ENCODE results near the gene PDLIM7. TPM values are rescaled to one million over a fixed set of nuclear protein-coding genes. Genes with fewer than 3 reads are reported as not detected.
A peak's percentile ranks its signal among the peaks of the same experiment; 100 is the strongest.

Gene PDLIM7
- total RNA-seq, 1 experiment from 2014 or later = 24.3 TPM

DNA sequence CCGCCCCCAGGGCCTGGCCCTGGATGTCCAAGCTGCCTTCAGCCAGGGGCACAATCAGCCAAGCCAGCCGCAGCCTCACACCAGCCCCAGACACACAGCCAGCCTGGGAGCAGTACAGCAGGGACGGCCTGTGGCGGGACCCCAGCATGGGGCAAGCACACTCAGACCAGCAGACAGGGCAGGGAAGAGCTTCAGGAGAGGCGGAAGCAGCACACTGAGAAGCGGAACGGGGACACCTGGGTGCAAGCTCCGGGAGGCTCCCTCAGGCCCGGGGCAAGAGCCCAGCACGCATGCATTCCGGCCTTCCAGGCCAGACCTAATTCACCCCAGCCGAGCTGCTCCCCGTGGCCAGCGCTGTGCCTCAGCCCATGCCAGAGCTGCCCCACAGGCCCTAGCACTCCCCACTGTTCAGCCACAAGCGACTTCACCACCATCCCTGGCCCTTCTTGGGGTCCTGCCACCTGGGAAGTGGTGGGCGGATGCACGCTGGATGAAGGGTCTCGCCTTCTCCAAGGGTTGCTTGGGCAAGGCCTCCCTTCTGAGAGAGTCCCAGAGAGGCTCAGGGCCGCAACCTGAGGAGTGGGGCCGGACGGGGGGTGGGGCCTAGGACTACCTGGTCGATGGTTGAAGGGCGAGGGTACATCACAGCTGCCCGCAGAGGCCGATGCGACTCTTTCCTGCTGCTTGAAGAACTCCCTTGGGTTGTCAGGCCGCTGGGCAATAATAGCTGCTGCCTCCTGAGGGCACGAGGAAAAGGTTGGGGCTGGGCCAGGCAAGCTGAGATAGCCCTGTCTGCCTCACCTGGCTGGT lies 37.4 kb downstream of the PDLIM7 start:
- no peak for DNase-seq (ENCODE audit: extremely low read depth, low read depth)

DNA sequence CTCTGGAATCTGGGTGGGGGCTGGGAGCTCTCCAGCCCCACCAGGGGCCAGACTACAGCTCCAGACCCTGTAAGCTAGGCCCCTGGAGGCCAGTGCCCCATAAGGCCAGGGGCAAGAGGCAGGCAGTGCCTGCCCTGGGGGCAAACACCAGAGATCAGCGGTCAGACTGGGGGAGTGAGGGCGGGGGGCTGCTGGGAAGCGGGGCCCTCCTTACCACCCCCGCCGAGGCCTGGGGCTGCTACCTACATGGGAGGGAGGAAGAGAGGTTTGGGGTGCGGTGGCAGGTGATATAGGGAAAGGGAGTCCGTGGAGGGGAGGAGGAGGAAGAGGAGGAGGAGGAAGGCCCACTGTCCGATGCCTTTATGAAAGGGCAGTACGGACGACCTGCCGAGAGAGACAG lies 38.0 kb downstream of the PDLIM7 start:
- DNase-seq (ENCODE audit: extremely low read depth, low read depth) = no peak

DNA sequence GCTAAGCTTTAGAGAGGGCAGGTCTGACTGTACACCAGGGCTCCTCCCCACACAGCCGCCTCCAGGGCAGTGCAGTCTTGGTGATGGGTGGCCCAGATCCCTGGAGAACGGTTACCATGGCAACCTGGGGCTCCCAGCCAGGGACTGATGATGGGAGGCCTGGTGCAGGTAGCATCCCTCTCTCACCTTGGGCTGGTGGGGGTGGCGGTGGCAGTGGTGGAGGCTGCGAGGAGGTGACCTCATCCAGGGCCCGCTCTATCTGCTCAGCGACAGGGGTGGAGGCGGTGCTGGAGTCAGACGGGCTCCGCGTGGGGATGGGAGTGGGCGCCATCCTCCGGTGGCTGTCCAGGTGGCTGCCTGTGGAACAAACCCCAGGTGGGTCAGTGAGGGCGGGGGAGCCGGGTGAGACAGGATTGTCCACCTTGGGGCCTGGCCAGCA lies 38.5 kb downstream of the PDLIM7 start:
- DNase-seq (ENCODE audit: extremely low read depth, low read depth) = no peak

DNA sequence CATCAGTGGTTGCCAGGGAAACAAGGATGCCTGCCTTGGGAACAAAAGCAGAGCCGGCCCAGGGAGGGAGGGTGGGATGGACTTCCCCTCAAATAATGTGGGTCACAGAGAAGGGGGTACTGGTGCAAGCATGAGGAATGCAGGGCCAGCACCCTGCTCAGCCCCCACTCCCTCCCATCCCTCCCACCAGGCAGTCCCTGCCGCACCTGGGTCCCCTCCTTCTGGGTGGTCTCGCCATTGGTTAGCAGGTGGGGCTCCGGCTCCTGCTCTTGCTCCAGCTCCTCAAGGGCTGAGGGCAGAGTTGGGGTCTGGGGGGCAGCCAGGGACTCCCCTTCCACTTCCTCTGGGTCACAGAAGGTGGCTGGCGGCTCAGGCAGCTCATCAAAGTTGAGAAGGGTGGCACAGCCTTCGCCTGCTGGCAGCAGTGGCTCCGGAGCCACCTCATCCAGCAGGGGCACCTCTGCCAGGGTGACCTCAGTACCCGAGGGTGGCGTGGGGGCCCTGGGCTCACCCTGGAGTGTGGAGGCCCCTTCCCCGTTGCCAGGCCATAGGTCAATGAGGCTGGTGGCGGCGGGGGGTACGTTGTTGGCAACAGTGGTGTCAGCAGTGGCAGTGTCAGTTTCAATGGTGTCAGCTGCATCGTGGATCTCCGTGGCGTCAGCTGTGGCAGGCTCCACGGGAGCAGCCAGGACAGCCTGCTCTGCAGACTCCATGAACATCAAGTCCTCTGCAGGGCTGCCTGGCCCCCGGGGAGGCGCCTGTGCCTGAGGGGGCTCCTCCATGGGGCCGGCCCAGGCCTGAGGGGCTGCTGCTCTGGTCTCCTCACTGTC lies 39.3 kb downstream of the PDLIM7 start:
- no peak for DNase-seq (ENCODE audit: extremely low read depth, low read depth)

DNA sequence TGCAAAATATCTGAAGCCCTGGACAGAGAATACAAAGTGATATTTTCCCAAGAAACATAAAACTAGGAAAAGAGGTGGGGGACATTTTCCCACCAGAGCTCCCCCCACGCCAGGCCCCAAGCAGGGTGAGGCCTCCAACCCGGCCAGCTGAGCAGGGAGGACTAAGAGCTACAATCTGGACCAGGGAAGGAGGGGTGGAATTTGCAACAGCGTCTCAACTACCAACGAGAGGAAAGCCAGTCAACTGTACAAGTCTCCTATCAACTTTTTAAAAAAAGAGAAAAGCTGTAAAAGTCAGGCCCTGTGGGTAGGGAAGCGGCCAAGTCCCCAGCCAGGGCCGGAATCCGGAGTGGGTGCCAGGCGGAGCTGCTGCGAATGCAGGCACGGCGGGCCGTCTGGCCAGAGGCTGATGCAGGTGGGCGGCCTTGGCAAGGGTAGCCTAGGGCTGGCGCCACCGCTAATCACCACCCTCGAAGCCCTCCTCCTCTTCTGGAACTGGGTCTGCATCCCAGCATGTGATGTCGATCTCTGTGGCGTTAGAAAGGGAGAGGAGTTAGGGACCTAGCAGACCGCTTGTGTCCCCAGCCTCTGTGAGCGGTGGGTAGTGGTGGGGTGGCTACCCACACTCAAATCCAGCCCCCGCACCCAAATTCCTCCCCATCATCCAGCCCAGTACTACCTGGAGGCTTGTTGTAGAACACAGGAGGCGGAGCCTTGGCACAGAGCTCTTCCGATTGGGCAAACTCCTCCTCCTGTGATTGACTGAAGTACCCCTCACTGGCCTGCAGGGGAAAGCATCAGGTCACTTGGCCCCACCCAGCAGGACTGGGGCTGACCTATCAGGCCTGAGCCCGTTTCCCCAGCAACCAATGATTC lies 40.2 kb downstream of the PDLIM7 start:
- peak; percentile 97 for DNase-seq (ENCODE audit: extremely low read depth, low read depth)

DNA sequence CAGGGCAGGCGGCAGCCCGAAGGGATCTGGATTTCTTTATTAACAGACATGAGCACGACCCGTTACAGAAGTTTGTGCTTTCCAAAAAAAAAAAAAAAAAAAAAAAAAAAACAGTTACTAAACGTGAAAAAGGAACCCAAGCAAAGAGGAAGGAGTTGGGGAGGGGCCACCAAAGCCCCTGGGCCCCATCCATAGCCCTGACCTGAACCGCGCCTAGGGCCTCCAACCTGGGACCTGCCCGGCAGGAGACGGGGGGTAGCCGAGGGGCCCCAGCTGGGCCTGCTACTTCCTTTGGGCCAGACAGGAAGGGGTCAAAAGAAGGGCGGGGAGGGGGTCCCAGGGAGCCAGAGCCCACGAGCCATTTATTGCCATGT lies 40.8 kb downstream of the PDLIM7 start:
- no peak for DNase-seq (ENCODE audit: extremely low read depth, low read depth)

DNA sequence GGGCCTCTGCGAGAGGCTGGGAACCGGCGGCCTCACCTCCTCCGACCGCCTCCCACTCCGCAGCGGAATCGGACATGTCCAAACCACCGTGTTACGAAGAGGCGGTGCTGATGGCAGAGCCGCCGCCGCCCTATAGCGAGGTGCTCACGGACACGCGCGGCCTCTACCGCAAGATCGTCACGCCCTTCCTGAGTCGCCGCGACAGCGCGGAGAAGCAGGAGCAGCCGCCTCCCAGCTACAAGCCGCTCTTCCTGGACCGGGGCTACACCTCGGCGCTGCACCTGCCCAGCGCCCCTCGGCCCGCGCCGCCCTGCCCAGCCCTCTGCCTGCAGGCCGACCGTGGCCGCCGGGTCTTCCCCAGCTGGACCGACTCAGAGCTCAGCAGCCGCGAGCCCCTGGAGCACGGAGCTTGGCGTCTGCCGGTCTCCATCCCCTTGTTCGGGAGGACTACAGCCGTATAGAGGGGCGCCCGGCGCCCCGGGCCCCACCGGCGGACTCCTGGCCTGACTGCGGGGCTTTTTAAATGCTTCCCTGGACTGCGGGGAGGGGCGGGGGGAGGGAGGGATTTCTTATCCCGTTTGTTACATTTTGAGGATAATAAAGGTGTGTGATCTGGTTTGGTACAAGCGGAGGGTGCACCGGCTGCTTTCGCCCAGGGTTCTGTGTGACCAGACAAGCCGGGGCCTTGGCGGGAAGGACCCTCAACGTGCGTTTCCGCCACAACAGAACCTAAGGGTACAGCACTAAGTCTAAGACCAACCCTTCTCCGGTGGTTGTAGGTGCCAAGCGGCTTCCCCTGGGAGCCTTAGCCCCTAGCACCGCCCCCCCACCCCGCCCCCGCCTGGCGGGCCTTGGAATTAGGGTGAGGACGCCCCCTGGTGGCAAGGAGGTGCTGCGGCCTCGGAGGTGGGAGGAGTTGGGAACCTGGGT lies 41.5 kb downstream of the PDLIM7 start:
- peak; percentile 90 for DNase-seq (ENCODE audit: extremely low read depth, low read depth)

DNA sequence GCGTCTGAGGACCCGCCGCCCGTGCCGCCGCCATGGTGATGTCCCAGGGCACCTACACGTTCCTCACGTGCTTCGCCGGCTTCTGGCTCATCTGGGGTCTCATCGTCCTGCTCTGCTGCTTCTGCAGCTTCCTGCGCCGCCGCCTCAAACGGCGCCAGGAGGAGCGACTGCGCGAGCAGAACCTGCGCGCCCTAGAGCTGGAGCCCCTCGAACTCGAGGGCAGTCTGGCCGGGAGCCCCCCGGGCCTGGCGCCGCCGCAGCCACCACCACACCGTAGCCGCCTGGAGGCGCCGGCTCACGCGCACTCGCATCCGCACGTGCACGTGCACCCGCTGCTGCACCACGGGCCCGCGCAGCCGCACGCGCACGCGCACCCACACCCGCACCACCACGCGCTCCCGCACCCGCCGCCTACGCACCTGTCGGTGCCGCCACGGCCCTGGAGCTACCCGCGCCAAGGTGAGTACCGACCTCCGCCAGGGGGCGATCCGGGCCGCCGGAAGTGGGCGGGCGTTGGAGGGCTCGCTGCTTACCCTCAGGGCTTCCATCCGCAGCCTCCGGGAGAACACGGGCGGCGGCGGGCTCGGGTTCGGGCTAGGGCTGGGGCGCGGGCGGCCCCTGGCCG lies 42.3 kb downstream of the PDLIM7 start:
- peak; percentile 71 for DNase-seq (ENCODE audit: extremely low read depth, low read depth)

DNA sequence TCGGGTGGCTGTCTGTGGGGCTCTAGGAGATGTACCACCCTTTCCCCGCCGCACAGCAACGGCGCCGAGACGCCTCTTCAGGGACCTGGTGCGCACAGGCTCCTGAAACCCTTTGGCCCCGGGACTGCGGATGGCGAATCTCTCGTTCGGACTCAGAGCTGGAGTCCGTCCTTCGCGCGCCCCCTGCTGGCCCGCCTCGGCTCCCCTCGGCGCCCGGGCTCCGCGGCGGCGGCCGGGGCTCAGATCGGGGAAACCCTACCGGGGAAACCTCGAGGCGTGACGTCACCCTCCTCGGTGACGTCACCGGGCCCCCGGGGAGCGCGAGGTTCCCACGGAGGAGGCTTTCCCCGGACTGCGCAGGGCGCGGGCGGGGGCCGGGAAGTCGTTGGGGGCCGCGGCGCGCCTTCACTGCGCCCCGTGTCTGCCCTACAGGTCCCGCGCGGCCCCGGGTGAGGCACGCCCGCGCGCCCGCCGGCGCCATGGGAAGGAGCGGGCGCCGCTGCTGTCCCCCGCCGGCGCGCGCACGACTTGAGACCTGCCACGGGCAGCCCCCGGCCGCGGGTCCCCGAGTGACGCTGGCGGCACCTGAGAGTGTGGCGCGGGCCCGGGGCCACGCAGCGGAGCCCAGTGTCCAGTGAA lies 42.9 kb downstream of the PDLIM7 start:
- peak; percentile 88 for DNase-seq (ENCODE audit: extremely low read depth, low read depth)

DNA sequence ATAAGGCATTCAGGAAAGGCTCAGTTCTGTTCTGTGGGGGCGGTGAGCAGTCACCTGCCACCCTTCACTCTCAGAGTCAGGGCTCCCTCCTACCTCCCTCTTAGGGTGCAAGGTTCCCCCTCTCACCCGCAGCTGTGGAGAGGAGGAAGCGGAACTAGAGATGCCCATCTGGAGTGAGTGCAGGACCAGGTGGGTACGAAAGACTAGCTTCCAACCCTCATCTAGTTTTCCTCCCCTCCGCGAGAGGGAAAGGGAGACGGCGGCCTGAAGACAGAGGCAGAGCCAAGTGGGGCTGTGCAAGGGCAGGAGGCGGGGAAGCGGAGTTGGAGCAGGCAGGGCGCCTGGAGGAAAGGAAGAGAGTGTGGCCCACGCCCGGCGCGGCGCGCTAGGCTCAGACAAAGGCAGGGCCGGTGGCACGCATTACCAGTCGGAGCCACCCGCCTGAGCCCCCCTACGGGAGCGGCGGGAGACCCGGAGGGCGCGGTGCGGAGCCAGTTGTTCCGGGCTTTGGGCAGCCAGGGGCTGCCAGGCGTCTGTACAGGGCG lies 43.5 kb downstream of the PDLIM7 start:
- DNase-seq (ENCODE audit: extremely low read depth, low read depth) = no peak

DNA sequence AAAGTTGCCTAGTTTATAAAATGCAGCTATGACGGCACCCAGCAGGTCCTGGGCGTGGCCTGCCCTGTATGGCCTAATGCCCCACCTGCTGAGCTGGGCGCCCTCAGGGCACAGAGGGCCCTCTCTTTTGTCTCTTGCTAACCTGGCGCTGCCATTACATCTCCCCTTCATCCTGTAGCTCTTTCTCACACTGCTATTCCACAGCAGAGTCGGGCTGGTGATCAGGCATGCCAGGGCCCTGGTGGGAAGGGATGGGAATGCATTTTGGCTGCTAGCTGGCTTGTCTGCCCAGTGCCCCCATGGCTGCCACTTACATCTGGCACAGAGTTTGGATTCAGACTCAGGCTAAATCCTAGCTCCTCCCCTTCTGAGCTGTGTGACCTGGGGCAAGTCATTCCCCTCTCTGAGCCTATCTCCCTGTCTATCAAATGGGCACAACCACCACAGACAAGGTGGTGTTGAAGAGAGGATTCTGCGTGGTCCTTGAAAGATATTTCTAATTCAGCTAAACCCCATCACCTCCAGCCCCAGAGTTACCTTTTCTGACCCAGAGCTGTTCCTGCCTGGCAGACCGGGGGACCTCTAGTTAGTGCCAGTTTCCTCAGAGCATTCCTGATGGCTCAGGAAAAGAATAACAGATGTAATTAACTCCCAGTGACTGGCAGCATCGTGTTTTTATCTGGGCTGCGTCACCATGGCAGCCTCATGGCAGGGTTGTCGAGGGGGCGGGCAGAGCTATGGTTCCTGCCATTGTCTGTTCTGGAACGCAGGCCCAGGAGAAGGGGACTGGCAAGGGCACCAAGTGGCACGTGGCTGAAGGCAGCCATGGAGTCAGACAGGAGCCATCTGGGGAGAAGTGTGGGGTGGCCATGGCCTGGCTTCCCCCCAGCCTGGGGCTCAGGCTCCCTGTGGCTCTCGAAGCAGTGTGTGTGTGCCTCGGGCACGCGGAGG lies 44.4 kb downstream of the PDLIM7 start:
- no peak for DNase-seq (ENCODE audit: extremely low read depth, low read depth)

DNA sequence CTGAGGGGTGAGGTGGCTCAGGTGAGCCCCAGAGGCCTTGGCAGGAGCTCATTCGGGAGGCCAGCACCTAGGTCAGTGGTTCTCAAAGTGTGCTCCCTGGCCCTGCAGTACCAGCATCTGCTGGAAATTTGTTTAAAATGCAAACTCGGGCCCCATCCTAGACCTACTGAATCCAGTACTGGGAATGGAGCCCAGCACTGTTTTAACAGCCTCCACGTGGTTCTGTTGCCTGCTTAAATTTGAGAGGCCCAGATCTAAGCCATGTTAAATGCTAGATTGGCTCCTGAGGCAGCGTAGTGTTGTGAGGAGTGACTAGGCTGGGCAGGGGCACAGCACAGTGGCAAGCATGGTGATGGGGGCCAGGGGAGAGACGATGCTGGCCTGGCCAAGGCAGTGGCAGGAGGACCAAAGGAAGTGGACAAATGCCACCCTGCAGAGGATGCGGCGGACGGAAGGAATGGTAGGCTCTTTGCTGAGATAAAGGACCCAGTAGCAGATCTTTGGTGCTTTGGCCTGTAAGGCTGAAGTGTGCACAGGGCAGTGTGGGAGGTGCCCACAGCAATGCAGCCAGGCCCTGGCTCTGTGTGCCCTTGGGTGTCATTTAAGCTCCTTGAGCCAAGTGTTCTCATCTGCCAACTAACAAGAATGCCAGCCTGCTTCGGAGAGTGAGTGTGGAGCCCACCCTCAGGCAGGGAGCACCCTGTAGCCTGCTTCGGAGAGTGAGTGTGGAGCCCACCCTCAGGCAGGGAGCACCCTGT lies 46.6 kb downstream of the PDLIM7 start:
- DNase-seq (ENCODE audit: extremely low read depth, low read depth) = no peak

DNA sequence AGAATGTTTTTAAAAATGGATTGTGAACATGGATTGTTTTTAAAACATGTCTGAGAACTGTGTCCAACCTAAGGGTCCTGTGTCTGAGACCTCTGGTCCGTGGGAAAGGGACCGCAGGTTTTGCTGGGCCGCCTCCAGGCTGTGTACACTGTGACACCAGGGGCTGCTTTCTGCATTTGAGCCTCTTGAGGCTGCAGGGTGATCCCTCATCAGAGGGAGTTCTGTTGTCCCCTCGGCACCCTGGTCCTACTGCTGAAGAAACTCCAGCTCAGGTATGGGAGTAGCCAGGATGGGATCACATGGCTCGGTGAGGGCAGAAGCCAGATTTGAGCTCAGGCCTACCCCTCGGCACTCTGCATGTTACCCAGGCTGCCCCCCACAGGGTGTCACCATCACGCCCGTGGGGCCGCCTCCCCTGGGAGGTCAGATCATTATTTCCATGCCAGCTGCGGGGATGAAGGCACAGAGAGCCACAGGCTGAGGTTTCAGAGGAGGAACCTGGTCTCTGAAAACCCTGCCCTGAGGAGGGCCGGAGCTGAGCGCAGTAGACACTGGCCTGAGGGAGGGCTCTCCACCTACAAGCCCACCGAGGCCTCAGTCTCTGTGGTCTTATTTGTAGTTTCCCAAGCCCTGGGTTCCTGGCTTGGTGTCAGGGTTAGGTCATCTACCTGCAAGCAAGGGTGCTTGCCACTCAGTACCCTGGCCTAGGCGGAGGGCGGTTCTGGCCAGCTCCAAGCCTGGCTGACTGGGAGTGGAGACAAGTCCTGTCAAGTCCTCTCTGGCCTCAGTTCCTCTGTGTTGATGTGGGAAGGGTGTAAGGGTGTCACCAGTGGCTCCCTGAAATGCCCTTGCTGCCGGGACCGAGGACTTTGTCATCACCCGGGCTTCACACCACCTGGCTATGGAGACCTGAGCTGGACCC lies 48.0 kb downstream of the PDLIM7 start:
- DNase-seq (ENCODE audit: extremely low read depth, low read depth) = no peak

DNA sequence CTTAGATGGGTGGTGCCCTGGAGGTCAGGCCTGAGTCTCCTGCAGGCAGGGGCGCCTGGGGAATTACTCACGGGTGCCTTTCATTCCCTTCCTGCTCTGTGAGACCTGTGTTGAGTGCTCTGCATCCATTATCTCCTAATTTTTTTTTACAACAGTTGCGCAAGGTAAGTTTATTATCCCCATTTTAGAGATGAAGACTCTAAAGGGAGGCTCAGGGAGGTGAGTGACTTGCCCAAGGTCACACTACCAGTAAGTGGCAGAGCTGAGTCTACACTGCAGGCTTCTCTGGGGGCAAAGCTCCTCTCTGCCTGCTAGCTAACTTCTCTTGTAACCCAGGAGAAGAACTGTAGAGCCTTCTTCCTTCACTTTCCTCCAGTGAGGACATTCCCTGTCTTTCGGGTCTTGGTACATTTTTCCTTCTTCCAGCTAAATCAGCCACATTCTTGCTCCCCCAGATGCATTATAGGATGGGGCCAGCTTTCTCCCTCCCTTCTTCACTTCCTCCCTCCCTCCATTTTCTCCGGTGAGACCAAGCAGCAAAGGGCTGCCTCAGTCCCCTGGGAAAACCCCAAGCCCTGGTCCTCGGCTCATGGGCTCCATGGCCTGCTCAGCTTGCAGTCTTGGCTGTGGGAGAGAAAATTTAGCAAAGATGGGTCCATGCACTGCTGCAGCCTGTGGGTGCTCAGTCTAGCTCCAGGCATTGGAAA lies 49.0 kb downstream of the PDLIM7 start:
- no peak for DNase-seq (ENCODE audit: extremely low read depth, low read depth)

DNA sequence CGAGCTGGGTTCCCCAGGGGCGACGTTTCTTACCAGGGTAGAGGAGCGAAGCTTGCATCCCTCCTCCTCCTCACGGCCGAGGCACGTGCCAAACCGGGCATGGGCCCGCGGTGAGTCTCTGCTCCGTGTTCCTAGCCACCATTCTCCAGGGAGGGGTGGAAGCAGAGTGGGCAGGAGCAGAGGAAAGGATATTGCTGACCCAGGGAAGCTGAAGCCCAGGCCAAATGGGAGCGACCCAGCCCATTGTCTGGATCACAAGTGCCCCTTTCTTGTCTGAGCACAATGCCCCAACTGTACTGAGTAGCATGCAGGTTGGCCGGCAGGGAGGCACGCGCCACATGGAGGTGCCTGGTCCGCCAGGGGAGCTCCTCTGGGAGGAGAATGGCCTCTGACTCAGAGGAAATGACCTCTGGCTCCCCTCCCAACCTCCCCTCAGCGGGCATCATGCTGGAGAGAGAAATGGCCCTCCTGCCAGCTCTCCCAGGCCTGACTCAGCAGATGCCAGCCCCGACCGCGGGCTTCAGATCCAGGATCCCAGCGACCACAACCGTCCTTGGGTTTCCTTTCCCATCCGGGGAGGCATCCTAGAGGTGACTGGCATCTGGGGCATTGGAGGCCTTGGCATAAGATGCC lies 49.7 kb downstream of the PDLIM7 start:
- peak; percentile 86 for DNase-seq (ENCODE audit: extremely low read depth, low read depth)

Data from NCI-H460 (cell line).